ENCODE measurements around the gene FAM3D.

DNA sequence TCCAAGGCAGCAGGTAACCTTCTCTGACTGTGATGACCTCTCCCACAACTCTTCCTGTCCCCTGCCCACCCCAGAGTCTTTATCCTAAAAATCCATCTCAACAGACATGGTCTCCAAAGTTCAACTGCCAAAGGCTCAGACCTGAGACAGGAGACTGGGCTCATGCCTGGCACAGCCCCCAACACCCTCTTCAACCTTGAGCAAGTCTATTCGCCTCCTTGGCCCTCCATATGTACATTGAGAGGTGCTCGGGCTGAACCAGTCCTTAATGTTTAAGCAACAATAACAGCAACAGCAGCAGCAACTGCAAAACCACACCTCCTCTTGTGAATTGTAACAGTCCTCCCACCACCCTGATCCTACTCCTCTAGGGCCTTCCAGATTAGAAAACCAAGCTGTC lies 9.9 kb downstream of the FAM3D start:
- TF ChIP-seq, protein P1, sequence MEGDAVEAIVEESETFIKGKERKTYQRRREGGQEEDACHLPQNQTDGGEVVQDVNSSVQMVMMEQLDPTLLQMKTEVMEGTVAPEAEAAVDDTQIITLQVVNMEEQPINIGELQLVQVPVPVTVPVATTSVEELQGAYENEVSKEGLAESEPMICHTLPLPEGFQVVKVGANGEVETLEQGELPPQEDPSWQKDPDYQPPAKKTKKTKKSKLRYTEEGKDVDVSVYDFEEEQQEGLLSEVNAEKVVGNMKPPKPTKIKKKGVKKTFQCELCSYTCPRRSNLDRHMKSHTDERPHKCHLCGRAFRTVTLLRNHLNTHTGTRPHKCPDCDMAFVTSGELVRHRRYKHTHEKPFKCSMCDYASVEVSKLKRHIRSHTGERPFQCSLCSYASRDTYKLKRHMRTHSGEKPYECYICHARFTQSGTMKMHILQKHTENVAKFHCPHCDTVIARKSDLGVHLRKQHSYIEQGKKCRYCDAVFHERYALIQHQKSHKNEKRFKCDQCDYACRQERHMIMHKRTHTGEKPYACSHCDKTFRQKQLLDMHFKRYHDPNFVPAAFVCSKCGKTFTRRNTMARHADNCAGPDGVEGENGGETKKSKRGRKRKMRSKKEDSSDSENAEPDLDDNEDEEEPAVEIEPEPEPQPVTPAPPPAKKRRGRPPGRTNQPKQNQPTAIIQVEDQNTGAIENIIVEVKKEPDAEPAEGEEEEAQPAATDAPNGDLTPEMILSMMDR (IDR thresholded peaks at IDR 0.05; ENCODE audit: insufficient read depth, low read length) = no peak
- TF ChIP-seq, protein P2, sequence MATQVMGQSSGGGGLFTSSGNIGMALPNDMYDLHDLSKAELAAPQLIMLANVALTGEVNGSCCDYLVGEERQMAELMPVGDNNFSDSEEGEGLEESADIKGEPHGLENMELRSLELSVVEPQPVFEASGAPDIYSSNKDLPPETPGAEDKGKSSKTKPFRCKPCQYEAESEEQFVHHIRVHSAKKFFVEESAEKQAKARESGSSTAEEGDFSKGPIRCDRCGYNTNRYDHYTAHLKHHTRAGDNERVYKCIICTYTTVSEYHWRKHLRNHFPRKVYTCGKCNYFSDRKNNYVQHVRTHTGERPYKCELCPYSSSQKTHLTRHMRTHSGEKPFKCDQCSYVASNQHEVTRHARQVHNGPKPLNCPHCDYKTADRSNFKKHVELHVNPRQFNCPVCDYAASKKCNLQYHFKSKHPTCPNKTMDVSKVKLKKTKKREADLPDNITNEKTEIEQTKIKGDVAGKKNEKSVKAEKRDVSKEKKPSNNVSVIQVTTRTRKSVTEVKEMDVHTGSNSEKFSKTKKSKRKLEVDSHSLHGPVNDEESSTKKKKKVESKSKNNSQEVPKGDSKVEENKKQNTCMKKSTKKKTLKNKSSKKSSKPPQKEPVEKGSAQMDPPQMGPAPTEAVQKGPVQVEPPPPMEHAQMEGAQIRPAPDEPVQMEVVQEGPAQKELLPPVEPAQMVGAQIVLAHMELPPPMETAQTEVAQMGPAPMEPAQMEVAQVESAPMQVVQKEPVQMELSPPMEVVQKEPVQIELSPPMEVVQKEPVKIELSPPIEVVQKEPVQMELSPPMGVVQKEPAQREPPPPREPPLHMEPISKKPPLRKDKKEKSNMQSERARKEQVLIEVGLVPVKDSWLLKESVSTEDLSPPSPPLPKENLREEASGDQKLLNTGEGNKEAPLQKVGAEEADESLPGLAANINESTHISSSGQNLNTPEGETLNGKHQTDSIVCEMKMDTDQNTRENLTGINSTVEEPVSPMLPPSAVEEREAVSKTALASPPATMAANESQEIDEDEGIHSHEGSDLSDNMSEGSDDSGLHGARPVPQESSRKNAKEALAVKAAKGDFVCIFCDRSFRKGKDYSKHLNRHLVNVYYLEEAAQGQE (IDR thresholded peaks at IDR 0.05; ENCODE audit: insufficient replicate concordance, low read depth) = no peak
- TF ChIP-seq POLR2AphosphoS5 (IDR thresholded peaks at IDR 0.05; ENCODE audit: low read depth) (no peak), SPI1 (IDR thresholded peaks at IDR 0.05; ENCODE audit: borderline replicate concordance, low read depth) (no peak), GABPA (IDR thresholded peaks at IDR 0.05; ENCODE audit: low read depth) (no peak)

Measured in HL-60 (cell line).